ENCODE results near the gene ZNF234.
"Not testable (repeated sequence)": the region's sequence is repeated elsewhere in the genome, so short reads cannot be mapped to it uniquely, and the experiment has no call there.

ZNF234 gene

GRCh38 chr19:44141191-44142058, at the start of gene ZNF234:
ZNF234 (plus strand) TSS chr19:44141554; CDS start chr19:44144633, 3,079 bp downstream.
- peak within 1 kb of the TSS; percentile 80 for H3K27ac ChIP-seq (ENCODE audit: low read length)
- peaks cover 10 to 26% of the 10 kb centered on the region in 2 donors for H3K36me3 ChIP-seq (ENCODE audit: control insufficient read depth in 1 of 2, insufficient read depth in 2 of 2, low read length in 2 of 2)
- H3K9me3 ChIP-seq (ENCODE audit: control insufficient read depth in 1 of 2, low read length in 2 of 2), result no peaks in the 10 kb centered on the region
- H3K27me3 ChIP-seq (ENCODE audit: low read depth, low read length), result no peaks in the 10 kb centered on the region
- H3K4me3 ChIP-seq (ENCODE audit: low read depth in 1 of 2, low read length in 2 of 2), result peak within 1 kb of the TSS; percentile 85 to 91
- peaks cover 0 to 12% of the 10 kb centered on the region in 2 donors for H3K4me1 ChIP-seq (ENCODE audit: control insufficient read depth in 1 of 2, insufficient read depth in 2 of 2, low read length in 2 of 2)

- H3K27me3 ChIP-seq (ENCODE audit: low read depth, low read length), result no peaks in the 10 kb centered on the region
- H3K36me3 ChIP-seq (ENCODE audit: control insufficient read depth in 1 of 2, insufficient read depth in 2 of 2, low read length in 2 of 2), result peaks cover 3 to 21% of the 10 kb centered on the region in 2 donors
- peaks cover 0 to 11% of the 10 kb centered on the region in 2 donors for H3K4me1 ChIP-seq (ENCODE audit: control insufficient read depth in 1 of 2, insufficient read depth in 2 of 2, low read length in 2 of 2)
- no peak overlapping the region for H3K4me3 ChIP-seq (ENCODE audit: low read depth in 1 of 2, low read length in 2 of 2)
- no peaks in the 10 kb centered on the region for H3K9me3 ChIP-seq (ENCODE audit: control insufficient read depth in 1 of 2, low read length in 2 of 2)
- H3K27ac ChIP-seq (ENCODE audit: low read length), result no peak overlapping the region
Observed at GRCh38 chr19:44092108-44092507, 49.2 kb upstream of the ZNF234 start.

GRCh38 chr19:44093931-44094765, 47.2 kb upstream of the ZNF234 start, which contains the start of gene ZNF224:
ZNF224 (plus strand) TSS chr19:44094361; CDS start chr19:44097874, 3,513 bp downstream.
- peaks cover 0 to 2% of the 10 kb centered on the region in 2 donors for H3K9me3 ChIP-seq (ENCODE audit: control insufficient read depth in 1 of 2, low read length in 2 of 2)
- H3K27me3 ChIP-seq (ENCODE audit: low read depth, low read length), result no peaks in the 10 kb centered on the region
- peaks cover 16 to 28% of the 10 kb centered on the region in 2 donors for H3K36me3 ChIP-seq (ENCODE audit: control insufficient read depth in 1 of 2, insufficient read depth in 2 of 2, low read length in 2 of 2)
- H3K4me3 ChIP-seq (ENCODE audit: low read depth in 1 of 2, low read length in 2 of 2), result peak within 1 kb of the TSS; percentile 89 to 94
- H3K27ac ChIP-seq (ENCODE audit: low read length), result peak within 1 kb of the TSS; percentile 85
- peaks cover 0 to 11% of the 10 kb centered on the region in 2 donors for H3K4me1 ChIP-seq (ENCODE audit: control insufficient read depth in 1 of 2, insufficient read depth in 2 of 2, low read length in 2 of 2)

GRCh38 chr19:44107751-44108150, 33.6 kb upstream of the ZNF234 start:
- peaks cover 4 to 8% of the 10 kb centered on the region in 2 donors for H3K4me1 ChIP-seq (ENCODE audit: control insufficient read depth in 1 of 2, insufficient read depth in 2 of 2, low read length in 2 of 2)
- peaks cover 26 to 65% of the 10 kb centered on the region in 2 donors for H3K36me3 ChIP-seq (ENCODE audit: control insufficient read depth in 1 of 2, insufficient read depth in 2 of 2, low read length in 2 of 2)
- peak overlapping the region; percentile 9 to 60 for H3K4me3 ChIP-seq (ENCODE audit: low read depth in 1 of 2, low read length in 2 of 2)
- peaks cover 42 to 67% of the 10 kb centered on the region in 2 donors for H3K9me3 ChIP-seq (ENCODE audit: control insufficient read depth in 1 of 2, low read length in 2 of 2)
- H3K27ac ChIP-seq (ENCODE audit: low read length), result no peak overlapping the region
- H3K27me3 ChIP-seq (ENCODE audit: low read depth, low read length), result no peaks in the 10 kb centered on the region

- Histone ChIP-seq H3K9me3 (ENCODE audit: control insufficient read depth in 1 of 2, low read length in 2 of 2) (peaks cover 35 to 53% of the 10 kb centered on the region in 2 donors), H3K36me3 (ENCODE audit: control insufficient read depth in 1 of 2, insufficient read depth in 2 of 2, low read length in 2 of 2) (peaks cover 20 to 48% of the 10 kb centered on the region in 2 donors)
Observed at GRCh38 chr19:44109458-44109857, 31.9 kb upstream of the ZNF234 start.

GRCh38 chr19:44111910-44112463, 29.4 kb upstream of the ZNF234 start:
- H3K36me3 ChIP-seq (ENCODE audit: control insufficient read depth in 1 of 2, insufficient read depth in 2 of 2, low read length in 2 of 2), result peaks cover 14 to 32% of the 10 kb centered on the region in 2 donors
- peaks cover 21 to 37% of the 10 kb centered on the region in 2 donors for H3K9me3 ChIP-seq (ENCODE audit: control insufficient read depth in 1 of 2, low read length in 2 of 2)
- H3K27me3 ChIP-seq (ENCODE audit: low read depth, low read length), result no peaks in the 10 kb centered on the region
- H3K4me1 ChIP-seq (ENCODE audit: control insufficient read depth in 1 of 2, insufficient read depth in 2 of 2, low read length in 2 of 2), result peaks cover 4 to 16% of the 10 kb centered on the region in 2 donors
- H3K4me3 ChIP-seq (ENCODE audit: low read depth in 1 of 2, low read length in 2 of 2), result peak overlapping the region; percentile 87 to 97
- no peak overlapping the region for H3K27ac ChIP-seq (ENCODE audit: low read length)

More at GRCh38 chr19:44109458-44109857, 31.9 kb upstream of the ZNF234 start:
- Histone ChIP-seq H3K27ac (ENCODE audit: low read length) (no peak overlapping the region), H3K27me3 (ENCODE audit: low read depth, low read length) (no peaks in the 10 kb centered on the region), H3K4me1 (ENCODE audit: control insufficient read depth in 1 of 2, insufficient read depth in 2 of 2, low read length in 2 of 2) (peaks cover 4 to 13% of the 10 kb centered on the region in 2 donors), H3K4me3 (ENCODE audit: low read depth in 1 of 2, low read length in 2 of 2) (peak overlapping the region in 1 of 2 donors; percentile 29)

GRCh38 chr19:44112802-44113137, 28.6 kb upstream of the ZNF234 start:
- peak overlapping the region; percentile 87 to 97 for H3K4me3 ChIP-seq (ENCODE audit: low read depth in 1 of 2, low read length in 2 of 2)
- H3K27ac ChIP-seq (ENCODE audit: low read length), result peak overlapping the region; percentile 64
- peaks cover 4 to 16% of the 10 kb centered on the region in 2 donors for H3K4me1 ChIP-seq (ENCODE audit: control insufficient read depth in 1 of 2, insufficient read depth in 2 of 2, low read length in 2 of 2)

GRCh38 chr19:44113138-44113783, 28.1 kb upstream of the ZNF234 start, which contains the start of gene ZNF225:
ZNF225 (plus strand) TSS chr19:44113399; CDS start chr19:44115828, 2,429 bp downstream.
- H3K27me3 ChIP-seq (ENCODE audit: low read depth, low read length), result no peaks in the 10 kb centered on the region
- peaks cover 4 to 16% of the 10 kb centered on the region in 2 donors for H3K4me1 ChIP-seq (ENCODE audit: control insufficient read depth in 1 of 2, insufficient read depth in 2 of 2, low read length in 2 of 2)
- H3K27ac ChIP-seq (ENCODE audit: low read length), result peak within 1 kb of the TSS; percentile 88
- H3K36me3 ChIP-seq (ENCODE audit: control insufficient read depth in 1 of 2, insufficient read depth in 2 of 2, low read length in 2 of 2), result peaks cover 15 to 28% of the 10 kb centered on the region in 2 donors
- H3K4me3 ChIP-seq (ENCODE audit: low read depth in 1 of 2, low read length in 2 of 2), result peak within 1 kb of the TSS; percentile 87 to 97
- peaks cover 9 to 24% of the 10 kb centered on the region in 2 donors for H3K9me3 ChIP-seq (ENCODE audit: control insufficient read depth in 1 of 2, low read length in 2 of 2)

More at GRCh38 chr19:44112802-44113137, 28.6 kb upstream of the ZNF234 start:
- no peaks in the 10 kb centered on the region for H3K27me3 ChIP-seq (ENCODE audit: low read depth, low read length)
- peaks cover 14 to 29% of the 10 kb centered on the region in 2 donors for H3K36me3 ChIP-seq (ENCODE audit: control insufficient read depth in 1 of 2, insufficient read depth in 2 of 2, low read length in 2 of 2)
- peaks cover 13 to 29% of the 10 kb centered on the region in 2 donors for H3K9me3 ChIP-seq (ENCODE audit: control insufficient read depth in 1 of 2, low read length in 2 of 2)

- Histone ChIP-seq H3K4me3 (ENCODE audit: low read depth in 1 of 2, low read length in 2 of 2) (peak overlapping the region; percentile 87 to 97), H3K27ac (ENCODE audit: low read length) (peak overlapping the region; percentile 88)
Observed at GRCh38 chr19:44113784-44114390, 27.5 kb upstream of the ZNF234 start.

GRCh38 chr19:44121162-44121561, 20.2 kb upstream of the ZNF234 start:
- H3K4me3 ChIP-seq (ENCODE audit: low read depth in 1 of 2, low read length in 2 of 2); H3K27me3 ChIP-seq (ENCODE audit: low read depth, low read length); H3K27ac ChIP-seq (ENCODE audit: low read length); H3K4me1 ChIP-seq (ENCODE audit: control insufficient read depth in 1 of 2, insufficient read depth in 2 of 2, low read length in 2 of 2): not testable (repeated sequence)
- Histone ChIP-seq H3K9me3 (ENCODE audit: control insufficient read depth in 1 of 2, low read length in 2 of 2) (peaks cover 0 to 31% of the 10 kb centered on the region in 2 donors), H3K36me3 (ENCODE audit: control insufficient read depth in 1 of 2, insufficient read depth in 2 of 2, low read length in 2 of 2) (peaks cover 25 to 89% of the 10 kb centered on the region in 2 donors)

More at GRCh38 chr19:44113784-44114390, 27.5 kb upstream of the ZNF234 start:
- H3K4me1 ChIP-seq (ENCODE audit: control insufficient read depth in 1 of 2, insufficient read depth in 2 of 2, low read length in 2 of 2), result peaks cover 4 to 16% of the 10 kb centered on the region in 2 donors
- H3K36me3 ChIP-seq (ENCODE audit: control insufficient read depth in 1 of 2, insufficient read depth in 2 of 2, low read length in 2 of 2), result peaks cover 16 to 32% of the 10 kb centered on the region in 2 donors
- H3K9me3 ChIP-seq (ENCODE audit: control insufficient read depth in 1 of 2, low read length in 2 of 2), result peaks cover 5 to 24% of the 10 kb centered on the region in 2 donors
- H3K27me3 ChIP-seq (ENCODE audit: low read depth, low read length), result no peaks in the 10 kb centered on the region
